Skeletal muscle tissue (tissue), 4 donors: ENCODE data around the gene ZNF177. TPM values are rescaled to one million over a fixed set of nuclear protein-coding genes. Genes with fewer than 3 reads are reported as not detected.

Source experiments
- H3K27ac ChIP-seq: one replicate; pipeline ENCODE4 v1.7.0; 2013; ENCODE audit warnings: mild to moderate bottlenecking, low read depth, low read length, inconsistent platforms
- H3K27me3 ChIP-seq, 3 donors: one replicate each; pipeline ENCODE4 v1.7.0; 2013; ENCODE audit warnings: low read length in 3 of 3; ENCODE audit not compliant: control insufficient read depth in 3 of 3, insufficient read depth in 3 of 3
- H3K36me3 ChIP-seq, 3 donors: one replicate each; pipeline ENCODE4 v1.7.0; 2013; ENCODE audit warnings: low read length in 3 of 3; ENCODE audit not compliant: control insufficient read depth in 3 of 3, insufficient read depth in 3 of 3
- H3K4me1 ChIP-seq, 3 donors: one replicate each; pipeline ENCODE4 v1.7.0; 2013; ENCODE audit warnings: low read length in 3 of 3, mild to moderate bottlenecking in 3 of 3; ENCODE audit not compliant: control insufficient read depth in 3 of 3, insufficient read depth in 3 of 3
- H3K4me3 ChIP-seq, 3 donors: one replicate each; pipeline ENCODE4 v1.7.0; 2013; ENCODE audit warnings: low read length in 3 of 3
- H3K9ac ChIP-seq, 3 donors: one replicate each; pipeline ENCODE4 v1.7.0; 2013; ENCODE audit warnings: low read length in 3 of 3, mild to moderate bottlenecking in 3 of 3, moderate library complexity in 2 of 3, low read depth in 1 of 3
- H3K9me3 ChIP-seq, 3 donors: one replicate each; pipeline ENCODE4 v1.7.0; 2013; ENCODE audit warnings: low read length in 3 of 3; ENCODE audit not compliant: control insufficient read depth in 3 of 3
- total RNA-seq: library from RNA; depleted of rRNA; stranded (reverse); fragments of >200 nt; gene quantifications from one replicate; pipeline ENCODE4 v1.2.3, GENCODE V29; 2014
- donor health status: Osteomylitis.

The ZNF177 gene
- total RNA-seq, 1 donor from 2014 or later = 4.2 TPM

GRCh38 chr19:9413240-9413954 lies 50.6 kb downstream of the ZNF177 start:
- Histone ChIP-seq H3K27ac (no peak overlapping the region), H3K36me3 (peaks cover 60 to 65% (median 60%) of the 10 kb centered on the region in 3 donors), H3K9me3 (peaks cover 44 to 65% (median 47%) of the 10 kb centered on the region in 3 donors), H3K4me3 (peak overlapping the region; percentile 33 to 54 (median 52)), H3K27me3 (no peaks in the 10 kb centered on the region), H3K4me1 (no peaks in the 10 kb centered on the region), H3K9ac (no peak overlapping the region)

- Histone ChIP-seq H3K4me3 (no peak overlapping the region), H3K36me3 (peaks cover 44 to 75% (median 61%) of the 10 kb centered on the region in 3 donors), H3K9me3 (peaks cover 2 to 11% (median 6%) of the 10 kb centered on the region in 3 donors), H3K27ac (no peak overlapping the region), H3K27me3 (no peaks in the 10 kb centered on the region), H3K4me1 (peaks cover 0 to 2% (median 0%) of the 10 kb centered on the region in 3 donors), H3K9ac (no peak overlapping the region)
Measured at GRCh38 chr19:9427941-9428340, 65.1 kb downstream of the ZNF177 start.

GRCh38 chr19:9430444-9430843 lies 67.6 kb downstream of the ZNF177 start:
- no peak overlapping the region for H3K9ac ChIP-seq

GRCh38 chr19:9431475-9431874 lies 68.7 kb downstream of the ZNF177 start:
- Histone ChIP-seq H3K27me3 (no peaks in the 10 kb centered on the region), H3K4me3 (no peak overlapping the region), H3K9ac (no peak overlapping the region), H3K27ac (no peak overlapping the region), H3K4me1 (peaks cover 10 to 22% (median 16%) of the 10 kb centered on the region in 3 donors), H3K9me3 (peaks cover 0 to 4% (median 2%) of the 10 kb centered on the region in 3 donors), H3K36me3 (peaks cover 23 to 51% (median 39%) of the 10 kb centered on the region in 3 donors)

More at GRCh38 chr19:9430444-9430843, 67.6 kb downstream of the ZNF177 start:
- H3K9me3 ChIP-seq = peaks cover 0 to 6% (median 2%) of the 10 kb centered on the region in 3 donors
- H3K4me1 ChIP-seq = peaks cover 8 to 14% (median 12%) of the 10 kb centered on the region in 3 donors
- no peak overlapping the region for H3K27ac ChIP-seq
- H3K4me3 ChIP-seq = no peak overlapping the region
- H3K36me3 ChIP-seq = peaks cover 29 to 60% (median 45%) of the 10 kb centered on the region in 3 donors
- H3K27me3 ChIP-seq = no peaks in the 10 kb centered on the region

Other genes starting within 250 kb of the ZNF177 start
- not detected for gene OR7G1, start 247.2 kb upstream of the ZNF177 start, total RNA-seq
- not detected for gene OR7G3, start 236.1 kb upstream of the ZNF177 start, total RNA-seq
- 11.5 TPM for gene ZNF317, start 222.6 kb upstream of the ZNF177 start, total RNA-seq
- gene OR7D2, start 184.0 kb upstream of the ZNF177 start, total RNA-seq = not detected
- gene OR7D4, start 143.4 kb upstream of the ZNF177 start, total RNA-seq = not detected
- gene OR7E24, start 112.1 kb upstream of the ZNF177 start, total RNA-seq = not detected
- gene ZNF699, start 53.2 kb upstream of the ZNF177 start, total RNA-seq = 3.7 TPM
- 12.5 TPM for gene ZNF559, start 38.8 kb upstream of the ZNF177 start, total RNA-seq
- 14.1 TPM for gene ZNF266, start 72.6 kb downstream of the ZNF177 start, total RNA-seq
- gene ZNF560, start 135.6 kb downstream of the ZNF177 start, total RNA-seq = 0.52 TPM
- gene ZNF426, start 175.6 kb downstream of the ZNF177 start, total RNA-seq = 20.4 TPM
- 26.6 TPM for gene ZNF121, start 221.5 kb downstream of the ZNF177 start, total RNA-seq